Activated T-helper 1 cell treated with Interleukin-2 at 50 U/mL for 16 hours (primary cell): ENCODE data around the gene STK33.
"Not testable (repeated sequence)": the region's sequence is repeated elsewhere in the genome, so short reads cannot be mapped to it uniquely, and the experiment has no call there.

ENCODE experiments used
- DNase-seq: peaks from one replicate; pipeline ENCODE4 v3.0.0-alpha.2; 2020; ENCODE audit warnings: low read depth

STK33 gene

GRCh38 chr11:8543278-8543677 lies 50.8 kb downstream of the STK33 start:
- no peak for DNase-seq

GRCh38 chr11:8541448-8541847 lies 52.6 kb downstream of the STK33 start:
- DNase-seq, result no peak

DNA sequence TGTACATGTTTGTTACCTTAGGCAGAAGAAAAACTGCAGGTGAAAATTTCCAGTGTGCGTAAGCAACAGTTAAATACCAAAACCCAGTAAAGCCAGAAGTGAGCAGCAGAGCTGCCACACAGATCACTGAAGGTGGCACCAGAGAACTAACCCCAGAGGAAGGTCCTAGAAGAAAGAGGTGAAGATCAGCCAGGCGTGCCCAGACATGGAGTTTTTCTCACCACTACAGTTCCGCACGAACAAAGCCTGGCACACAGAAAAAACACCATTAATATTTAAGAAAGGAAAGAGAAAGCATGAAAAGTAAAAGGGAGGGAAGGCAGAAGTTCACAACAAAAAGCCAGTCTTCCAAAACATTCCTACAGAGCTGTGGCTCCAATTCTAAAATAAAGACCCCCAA lies 60.7 kb downstream of the STK33 start:
- DNase-seq, result no peak

- DNase-seq, result no peak
Observed at GRCh38 chr11:8532475-8532874, 61.6 kb downstream of the STK33 start.

- DNase-seq, result no peak
Observed at GRCh38 chr11:8531982-8532381, 62.0 kb downstream of the STK33 start.

DNA sequence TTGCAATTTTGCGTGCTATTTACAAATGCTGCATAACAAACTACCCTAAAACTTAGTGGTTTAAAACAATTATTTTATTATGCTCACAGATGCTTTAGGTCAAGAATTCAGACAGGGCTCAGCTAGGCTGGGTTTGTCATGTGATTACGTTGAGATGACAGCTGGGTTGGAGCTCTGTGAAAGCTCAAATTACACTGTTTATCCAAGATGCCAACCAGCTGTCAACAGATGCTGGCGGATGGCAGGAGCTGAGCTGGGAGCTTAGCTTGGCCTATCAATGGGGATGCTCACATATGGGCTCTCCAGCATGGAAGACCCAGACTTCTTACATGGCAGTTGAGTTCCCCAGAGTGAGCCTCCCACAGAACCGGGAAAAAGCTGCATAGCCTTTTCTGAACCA lies 62.7 kb downstream of the STK33 start:
- DNase-seq, result no peak

DNA sequence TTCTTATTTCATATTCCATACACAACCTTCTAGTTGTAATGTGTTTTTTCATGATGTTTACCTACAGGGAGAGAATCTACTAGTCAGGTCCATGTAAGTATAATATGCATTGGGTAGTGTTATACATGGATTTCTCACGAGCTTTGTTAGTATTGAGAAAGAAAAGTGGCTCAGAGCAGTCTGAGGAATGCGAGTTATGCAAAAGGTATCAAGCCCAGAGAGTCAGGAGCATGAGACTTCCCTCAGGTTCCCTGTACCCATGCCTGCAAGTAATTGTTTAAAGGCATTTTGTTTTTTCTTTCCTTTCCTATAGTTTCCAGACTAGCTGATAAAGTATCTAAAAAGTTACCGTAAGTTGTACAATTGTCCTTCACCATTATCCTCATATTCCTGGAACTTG lies 66.1 kb downstream of the STK33 start:
- no peak for DNase-seq

- no peak for DNase-seq
Observed at GRCh38 chr11:8523396-8523795, 70.6 kb downstream of the STK33 start.

- no peak for DNase-seq
Observed at GRCh38 chr11:8512547-8512946, 81.5 kb downstream of the STK33 start.

DNA sequence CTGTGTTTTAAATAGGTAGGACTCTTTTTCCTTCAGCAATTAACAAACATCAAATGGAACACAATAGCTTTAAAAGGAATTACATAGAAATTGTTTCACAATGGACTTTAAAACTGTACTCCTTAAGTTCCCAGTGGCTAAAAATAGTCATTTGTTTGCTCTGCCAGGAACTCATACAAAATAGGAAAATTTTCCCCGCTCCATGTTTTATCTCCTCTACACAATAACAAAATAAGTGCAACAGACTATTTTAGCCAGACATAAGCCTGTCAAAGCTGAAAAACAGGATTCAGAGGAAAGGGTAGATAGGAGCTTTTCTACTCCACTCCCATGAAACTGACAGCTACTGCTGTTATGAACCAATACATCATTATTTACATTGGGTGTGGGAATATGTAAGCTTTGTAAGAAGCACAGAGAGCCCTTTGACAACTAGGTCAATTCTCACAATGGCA lies 90.1 kb downstream of the STK33 start:
- no peak for DNase-seq

- DNase-seq, result no peak
Observed at GRCh38 chr11:8501836-8502235, 92.2 kb downstream of the STK33 start.

DNA sequence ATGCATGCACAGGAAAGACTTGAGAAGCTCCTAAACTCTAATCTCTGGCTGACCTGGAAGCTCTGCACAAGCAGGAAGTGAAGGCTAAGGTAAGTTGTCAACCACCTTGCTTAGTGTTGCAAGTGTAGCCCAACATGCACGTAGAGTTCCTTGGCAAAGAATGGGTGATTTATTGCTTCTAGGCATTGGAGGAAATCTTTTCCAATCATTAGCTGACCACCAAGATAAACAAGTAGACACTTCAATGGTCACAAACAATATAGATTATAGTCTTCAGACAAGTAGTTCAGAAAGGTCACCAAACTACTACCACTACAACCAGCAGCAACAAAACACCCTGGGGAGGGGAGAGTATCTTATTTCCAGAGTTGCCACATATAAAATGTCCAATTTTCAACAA lies 105.6 kb downstream of the STK33 start:
- no peak for DNase-seq

- no peak for DNase-seq
Observed at GRCh38 chr11:8487261-8487660, 106.8 kb downstream of the STK33 start.

- DNase-seq, result no peak
Observed at GRCh38 chr11:8484251-8484650, 109.8 kb downstream of the STK33 start.

GRCh38 chr11:8480858-8481257 lies 113.2 kb downstream of the STK33 start:
- DNase-seq, result no peak

DNA sequence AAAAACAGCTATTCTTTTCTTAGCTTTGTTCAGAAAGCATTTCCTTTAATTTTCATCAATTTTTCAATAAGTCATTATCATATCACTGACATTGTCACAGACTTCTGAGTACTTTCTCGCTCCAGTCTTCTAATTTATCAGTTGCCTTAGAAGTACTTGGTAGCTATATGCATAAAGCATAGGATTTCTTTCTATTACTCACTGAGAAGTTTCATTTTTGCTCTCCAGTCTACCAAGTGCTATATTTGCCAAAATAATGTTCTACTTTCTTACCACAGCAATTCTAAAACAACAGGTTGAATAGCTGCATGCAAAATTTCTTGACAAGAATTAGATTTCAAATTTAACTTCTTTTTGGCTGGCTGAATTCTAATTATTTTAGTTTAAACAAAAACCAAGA lies 116.3 kb downstream of the STK33 start:
- DNase-seq, result no peak

DNA sequence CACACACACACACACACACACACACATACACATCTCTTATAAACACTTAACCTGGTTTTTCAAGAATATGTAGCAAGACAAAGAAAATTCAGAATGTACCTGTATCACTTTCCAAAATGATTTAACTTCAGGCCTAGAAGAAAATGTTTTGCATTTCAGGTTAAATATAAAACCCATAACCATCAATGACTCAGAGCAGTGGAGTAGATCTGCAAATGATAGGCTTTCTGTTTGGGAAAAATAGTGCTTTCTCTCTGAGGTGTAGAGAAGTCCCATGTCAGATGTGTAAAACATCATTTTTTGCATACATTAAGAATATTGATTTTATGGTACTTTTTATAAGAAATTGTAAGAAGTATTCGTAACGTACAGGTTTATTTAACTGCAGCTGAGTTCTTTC lies 116.9 kb downstream of the STK33 start:
- DNase-seq, result no peak

GRCh38 chr11:8467806-8468205 lies 126.2 kb downstream of the STK33 start:
- not testable (repeated sequence) for DNase-seq

GRCh38 chr11:8467356-8467755 lies 126.7 kb downstream of the STK33 start:
- not testable (repeated sequence) for DNase-seq

- DNase-seq, result not testable (repeated sequence)
Observed at GRCh38 chr11:8466884-8467283, 127.1 kb downstream of the STK33 start.

DNA sequence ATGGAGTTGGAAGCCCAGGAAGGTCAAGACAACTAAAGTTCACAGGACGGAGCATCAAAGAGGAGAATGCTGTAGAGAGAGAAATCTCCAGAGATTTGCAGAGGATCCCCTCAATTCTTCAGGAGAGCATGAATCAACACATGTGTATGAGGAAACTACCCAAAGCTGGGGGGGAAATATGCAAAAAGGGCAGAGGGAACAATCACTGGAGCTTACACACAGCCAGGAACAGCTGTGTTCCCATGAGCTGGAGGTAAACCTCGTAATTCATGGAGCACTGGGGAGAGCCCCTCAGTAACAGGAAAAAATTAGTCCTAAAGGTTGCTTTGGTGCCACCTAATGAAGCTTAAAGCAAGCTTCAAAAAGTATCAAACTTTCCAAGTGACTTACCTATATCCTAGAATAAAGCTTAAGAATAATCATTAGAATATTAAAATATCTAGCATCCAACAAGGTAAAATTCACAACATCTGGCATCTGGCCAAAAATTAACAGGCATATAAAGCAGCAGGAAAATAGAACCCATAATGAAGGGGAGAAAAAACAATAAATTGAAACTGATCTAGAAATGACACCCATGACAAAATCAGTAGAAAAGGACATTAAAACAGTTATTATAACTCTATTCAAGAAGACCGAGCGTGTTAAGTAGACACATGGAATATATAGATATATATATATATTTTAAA lies 134.2 kb downstream of the STK33 start:
- no peak for DNase-seq

DNA sequence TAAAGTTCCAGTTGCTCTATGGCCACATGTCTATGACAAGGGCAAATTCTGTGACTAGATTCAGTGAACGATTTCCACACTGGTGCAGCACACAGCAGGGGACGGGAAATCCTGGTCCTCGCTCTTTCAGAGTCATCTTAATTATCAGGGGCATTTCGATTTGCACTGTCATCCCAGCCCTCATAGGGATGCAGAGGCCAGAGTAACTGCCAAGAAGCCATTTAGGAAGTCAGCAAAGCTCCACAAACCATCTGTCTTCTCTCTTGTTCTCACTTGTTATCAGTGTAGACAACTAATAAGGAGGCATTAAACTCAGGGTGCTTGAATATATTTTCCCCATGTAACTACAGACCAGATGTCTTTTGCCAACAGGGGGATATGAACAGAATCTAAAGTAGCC lies 151.7 kb downstream of the STK33 start:
- no peak for DNase-seq

DNA sequence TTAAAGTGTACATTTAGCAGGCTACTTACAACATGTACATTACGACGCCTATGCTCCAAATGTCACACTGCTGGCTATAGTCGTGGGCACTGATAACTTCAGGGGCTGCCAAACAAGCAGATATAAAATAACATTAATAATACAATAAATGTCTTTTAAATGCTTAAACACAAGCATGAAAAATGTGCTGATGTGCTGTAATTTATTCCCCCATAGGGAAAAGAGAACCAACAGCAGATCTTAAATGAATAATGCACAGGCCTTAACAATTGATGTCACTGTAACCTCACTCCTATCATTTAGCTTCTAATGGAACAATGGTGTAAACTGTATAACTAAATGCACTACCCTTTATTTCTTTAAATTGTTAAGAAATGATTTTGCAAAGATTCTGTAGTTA lies 153.4 kb downstream of the STK33 start:
- DNase-seq, result no peak

- DNase-seq, result no peak
Observed at GRCh38 chr11:8429483-8429882, 164.5 kb downstream of the STK33 start.

- no peak for DNase-seq
Observed at GRCh38 chr11:8426076-8426475, 168.0 kb downstream of the STK33 start.
